NCI-H128 (cell line): ENCODE measurements around the gene CADM4.
"Not testable (repeated sequence)": the region's sequence is repeated elsewhere in the genome, so short reads cannot be mapped to it uniquely, and the experiment has no call there.

Experiments
- DNase-seq: peaks from one replicate; lab custom pipeline; 2025; ENCODE audit not compliant: unreplicated experiment; lab: John Stamatoyannopoulos, UW

CADM4 gene

GRCh38 chr19:43610493-43610892 lies 29.2 kb downstream of the CADM4 start:
- no peak for DNase-seq

DNA sequence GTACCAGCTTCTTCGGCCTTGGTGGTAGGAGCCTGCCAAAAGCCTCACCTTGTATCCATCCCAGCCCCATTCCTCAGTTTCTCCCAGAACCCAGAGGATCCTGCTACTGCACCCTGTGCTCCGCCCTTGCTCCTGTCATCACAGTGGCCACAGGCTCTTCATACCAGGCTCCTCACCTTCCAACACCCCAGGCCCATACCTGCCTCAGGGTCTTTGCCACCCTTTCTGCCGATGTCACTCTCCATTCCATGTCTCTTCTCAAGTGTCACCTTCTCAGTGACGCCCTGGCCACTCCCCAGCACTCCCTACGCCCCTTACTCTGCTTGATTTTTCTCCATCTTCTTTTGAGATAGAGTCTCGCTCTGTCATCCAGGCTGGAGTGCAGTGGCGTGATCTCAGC lies 29.8 kb downstream of the CADM4 start:
- no peak for DNase-seq

- DNase-seq = no peak
These were observed 32.1 kb downstream of the CADM4 start for GRCh38 chr19:43607238-43608205.

DNA sequence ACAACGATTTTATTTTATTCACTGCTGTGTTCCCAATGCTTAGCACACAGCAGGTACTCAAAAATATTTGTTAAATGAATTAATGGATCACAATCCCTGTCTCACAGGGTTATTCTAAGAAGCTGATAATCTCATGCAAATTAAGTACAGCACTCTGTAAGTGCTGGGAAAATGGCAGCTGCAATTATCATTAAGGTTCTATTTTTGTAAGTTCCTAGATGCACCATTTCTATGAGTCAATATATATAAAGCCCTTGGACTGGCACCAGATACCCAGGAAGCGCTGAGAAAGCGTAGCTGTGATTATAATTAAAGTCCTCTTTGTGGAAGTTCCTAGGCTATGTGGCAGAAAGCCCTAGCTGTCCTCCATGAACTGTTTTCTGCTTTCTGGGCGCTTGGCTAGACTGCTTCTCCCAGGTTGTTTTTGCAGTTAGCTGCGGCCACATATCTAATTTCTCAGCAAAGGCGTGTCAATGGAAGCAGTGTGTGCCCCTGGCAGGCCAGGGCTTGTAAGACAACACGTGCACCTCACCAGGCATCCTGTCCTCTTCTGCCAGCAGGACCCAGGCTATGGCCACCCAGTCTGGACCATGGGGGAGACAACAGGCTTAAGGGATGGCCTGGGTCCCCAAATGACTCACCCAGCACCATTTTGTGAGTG lies 33.0 kb downstream of the CADM4 start:
- no peak for DNase-seq

- DNase-seq = no peak
These were observed 33.6 kb downstream of the CADM4 start for GRCh38 chr19:43605875-43606568.

- DNase-seq = not testable (repeated sequence)
These were observed 39.3 kb downstream of the CADM4 start for GRCh38 chr19:43600326-43600725.

- no peak for DNase-seq
These were observed 39.9 kb downstream of the CADM4 start for GRCh38 chr19:43599635-43600295.

DNA sequence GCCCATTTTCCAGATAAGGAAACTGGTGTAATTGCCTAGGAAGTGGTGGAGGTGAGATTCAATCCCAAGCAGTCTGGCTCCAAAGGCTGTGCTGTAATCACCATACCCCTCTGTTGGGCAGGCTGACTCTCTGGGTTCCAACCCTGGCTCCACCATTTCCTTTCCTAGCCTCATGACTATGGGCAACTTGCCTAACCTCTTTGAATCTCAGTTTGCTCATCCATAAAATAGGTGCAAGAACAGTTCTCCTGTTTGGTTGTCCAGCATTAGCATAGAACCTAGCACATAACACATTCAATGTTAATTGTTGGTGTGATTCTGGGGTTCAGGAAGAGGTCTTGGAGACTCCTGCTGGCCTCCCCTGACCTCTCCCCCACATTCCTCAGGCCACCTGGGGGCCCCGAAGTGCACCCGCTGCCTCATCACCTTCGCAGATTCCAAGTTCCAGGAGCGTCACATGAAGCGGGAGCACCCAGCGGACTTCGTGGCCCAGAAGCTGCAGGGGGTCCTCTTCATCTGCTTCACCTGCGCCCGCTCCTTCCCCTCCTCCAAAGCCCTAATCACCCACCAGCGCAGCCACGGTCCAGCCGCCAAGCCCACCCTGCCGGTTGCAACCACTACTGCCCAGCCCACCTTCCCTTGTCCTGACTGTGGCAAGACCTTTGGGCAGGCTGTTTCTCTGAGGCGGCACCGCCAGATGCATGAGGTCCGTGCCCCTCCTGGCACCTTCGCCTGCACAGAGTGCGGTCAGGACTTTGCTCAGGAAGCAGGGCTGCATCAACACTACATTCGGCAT lies 41.0 kb downstream of the CADM4 start:
- no peak for DNase-seq

DNA sequence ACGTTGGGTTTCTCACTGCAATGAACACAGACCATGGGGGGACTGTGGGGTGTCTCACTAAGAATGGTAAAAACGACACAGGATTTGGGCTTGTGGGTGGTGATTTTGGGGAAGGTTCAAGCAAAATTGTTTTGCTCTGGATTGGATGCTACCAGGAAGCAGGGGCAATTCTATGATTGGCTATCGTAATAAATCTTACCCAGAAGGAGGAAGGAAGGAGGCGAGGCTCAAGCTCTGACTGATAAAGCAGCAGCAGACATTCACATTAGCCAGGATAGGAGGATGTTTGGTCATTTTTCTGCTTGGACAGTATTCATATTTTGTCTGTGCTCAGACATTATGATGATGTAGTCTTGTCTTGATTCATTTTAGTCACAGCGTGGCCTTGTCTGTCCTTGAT lies 41.8 kb downstream of the CADM4 start:
- DNase-seq = no peak

- DNase-seq = no peak
These were observed 42.7 kb downstream of the CADM4 start for GRCh38 chr19:43596842-43597461.

- DNase-seq = peak; percentile 99
These were observed 43.4 kb downstream of the CADM4 start, which contains the start of the genes IRGQ and ZNF576 for GRCh38 chr19:43595999-43596841. Gene IRGQ (minus strand): TSS chr19:43596134. CDS start chr19:43595338, 796 bp downstream. Gene ZNF576 (plus strand): TSS chr19:43596595. CDS start chr19:43597109, 514 bp downstream.

GRCh38 chr19:43595605-43595998 lies 44.0 kb downstream of the CADM4 start:
- DNase-seq = no peak

DNA sequence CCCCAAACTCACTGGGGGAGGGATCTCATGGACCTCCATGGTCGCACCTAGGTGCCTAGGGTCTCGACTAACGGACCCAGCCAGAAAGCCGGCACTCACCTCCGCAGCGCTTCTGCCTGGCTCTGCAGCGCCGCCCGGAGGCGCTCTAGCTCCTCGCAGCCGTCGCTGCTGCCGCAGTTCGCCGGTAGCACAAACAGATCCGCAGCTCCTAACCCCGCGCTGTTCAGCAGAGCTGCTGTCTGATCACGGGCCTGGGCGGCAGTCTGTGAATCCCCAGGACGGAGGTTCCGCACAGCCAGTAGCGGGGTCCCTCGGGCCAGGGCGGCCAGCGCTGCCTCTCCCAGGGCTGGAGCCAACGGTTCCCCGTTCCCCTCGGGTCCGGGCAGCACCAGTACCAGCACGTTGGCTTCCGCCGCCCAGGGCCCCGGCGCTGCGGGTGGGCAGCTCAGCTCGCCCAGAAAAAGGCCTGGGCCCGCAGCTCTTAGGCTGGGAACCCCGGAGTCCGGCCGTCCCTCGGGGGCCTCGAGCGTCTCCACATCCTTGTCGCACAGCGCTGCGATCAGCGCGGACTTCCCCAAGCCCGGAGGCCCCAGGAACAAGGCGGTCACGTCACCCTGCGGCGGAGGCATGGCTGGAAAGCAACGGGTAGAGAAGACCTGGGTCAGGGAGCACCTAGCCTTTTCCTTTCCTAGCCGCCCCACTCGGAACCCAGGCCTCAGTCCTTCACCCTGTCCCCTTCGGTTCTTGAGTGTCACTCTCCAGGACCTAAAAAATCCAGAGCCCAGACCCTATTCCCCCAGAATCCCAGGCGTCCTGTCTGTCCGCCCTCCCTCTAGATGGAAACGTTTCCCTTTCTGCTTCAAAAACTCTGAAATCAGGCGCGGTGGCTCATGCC lies 44.7 kb downstream of the CADM4 start:
- DNase-seq = peak; percentile 34

GRCh38 chr19:43594081-43594697 lies 45.5 kb downstream of the CADM4 start:
- DNase-seq = no peak

GRCh38 chr19:43592800-43593350 lies 46.8 kb downstream of the CADM4 start:
- no peak for DNase-seq

DNA sequence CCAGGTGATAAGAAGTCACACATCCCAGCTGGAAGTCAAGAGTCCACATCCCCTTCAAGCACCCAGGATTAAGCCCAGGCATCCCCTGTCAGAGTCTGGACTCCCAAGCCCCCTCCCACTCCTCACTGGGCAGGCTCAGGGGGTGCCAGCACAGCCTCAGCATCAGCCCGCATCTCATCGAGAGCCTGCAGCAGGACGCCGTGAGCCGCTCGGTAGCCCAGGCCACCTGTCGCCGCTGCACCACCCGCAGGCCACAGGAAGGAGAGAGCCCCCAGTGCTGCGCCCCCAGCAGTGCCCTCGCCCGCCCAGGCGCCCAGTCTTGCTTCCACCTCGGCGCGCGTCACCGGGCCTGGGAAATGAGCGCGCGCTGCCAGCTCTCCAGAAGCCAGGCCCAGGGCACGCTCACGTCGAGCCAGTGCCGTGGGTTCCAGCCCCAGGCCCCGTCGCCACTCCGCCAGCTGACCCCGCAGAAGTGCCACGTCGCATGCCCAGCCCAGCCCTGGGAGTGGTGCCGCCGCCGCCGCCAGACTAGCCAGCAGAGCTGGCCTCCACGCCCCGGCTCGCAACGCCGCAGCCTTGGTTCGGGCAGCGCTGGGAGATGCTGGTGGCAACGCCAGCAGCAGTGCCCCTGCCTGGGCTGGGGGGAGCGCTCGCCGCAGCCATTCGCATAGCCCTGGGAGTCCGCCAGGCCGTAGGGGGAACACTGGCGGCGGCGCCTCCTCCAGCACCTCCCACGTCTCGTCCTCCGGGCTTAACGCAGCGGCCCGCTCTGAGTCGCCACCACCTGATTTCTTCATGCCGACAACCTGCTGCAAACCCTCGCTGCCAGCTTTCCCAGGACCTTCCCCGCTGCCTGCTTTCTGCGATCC lies 47.5 kb downstream of the CADM4 start:
- no peak for DNase-seq
